ENCODE results near the gene CPLX3. TPM values are rescaled to one million over a fixed set of nuclear protein-coding genes. Genes with fewer than 3 reads are reported as not detected.

Gene CPLX3
- total and polyA plus RNA-seq, 4 donors = 0.05 to 0.13 TPM; not detected in 2

DNA sequence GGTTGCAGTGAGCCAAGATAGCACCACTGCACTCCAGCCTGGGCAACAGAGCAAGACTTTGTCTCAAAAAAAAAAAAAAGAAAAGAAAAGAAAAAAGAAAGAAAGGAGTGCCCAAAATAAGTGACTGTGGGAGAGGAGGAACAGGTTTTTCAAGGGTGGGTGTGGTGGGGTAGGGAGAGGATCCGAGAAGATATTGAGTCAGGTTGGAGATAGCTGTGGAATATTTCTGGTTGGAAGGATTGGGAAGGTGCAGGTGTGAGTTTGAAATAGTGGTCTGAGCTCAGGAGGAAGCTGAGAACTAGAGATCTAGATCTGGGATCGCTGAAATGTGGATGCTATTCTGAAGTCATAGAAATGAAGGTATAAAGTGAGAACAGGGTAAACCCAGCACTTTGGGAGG lies 38.9 kb downstream of the CPLX3 start:
- no peaks in the 10 kb centered on the region for H3K36me3 ChIP-seq (ENCODE audit: control insufficient read depth in 1 of 2, insufficient read depth in 2 of 2, low read length in 1 of 2)
- intact Hi-C loops (cut with DNase I) = no loop called here
- H3K9me3 ChIP-seq (ENCODE audit: control insufficient read depth, low read length) = no peaks in the 10 kb centered on the region
- H3K4me1 ChIP-seq (ENCODE audit: control insufficient read depth in 1 of 2, insufficient read depth in 2 of 2, low read length in 2 of 2) = peaks cover 0 to 2% of the 10 kb centered on the region in 2 donors
- WGBS, 2 donors = 87 to 91% methylated on average over 2 of the region's 2 CpGs
- H3K4me3 ChIP-seq (ENCODE audit: low read length in 2 of 2) = no peak overlapping the region
- H3K27me3 ChIP-seq (ENCODE audit: control insufficient read depth in 1 of 2, insufficient read depth in 2 of 2, low read length in 1 of 2) = no peaks in the 10 kb centered on the region
- no peak overlapping the region for H3K27ac ChIP-seq (ENCODE audit: low read depth in 1 of 2, low read length in 2 of 2)
- ATAC-seq (ENCODE audit: low FRiP score) (no peak), DNase-seq (no peak)

DNA sequence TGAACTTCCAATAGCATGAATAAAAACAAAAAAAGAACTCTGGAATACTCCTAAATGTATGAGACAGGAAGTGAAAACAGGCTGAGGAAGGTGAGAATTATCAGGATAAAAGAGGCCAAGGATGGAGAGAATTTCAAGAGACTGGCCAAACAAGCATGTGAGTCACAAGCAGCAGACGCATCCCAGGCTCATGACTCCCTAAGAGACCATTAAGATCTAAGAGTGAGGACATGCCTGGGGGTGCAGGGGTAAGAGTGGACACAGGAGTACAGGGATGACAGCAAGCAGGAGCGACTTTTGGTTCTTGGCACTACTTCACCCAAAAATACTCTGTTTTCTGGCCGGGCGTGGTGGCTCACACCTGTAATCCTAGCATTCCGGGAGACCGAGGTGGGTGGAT lies 39.7 kb downstream of the CPLX3 start:
- ATAC-seq (ENCODE audit: low FRiP score) (no peak), DNase-seq (no peak)
- Histone ChIP-seq H3K36me3 (ENCODE audit: control insufficient read depth in 1 of 2, insufficient read depth in 2 of 2, low read length in 1 of 2) (no peaks in the 10 kb centered on the region), H3K4me1 (ENCODE audit: control insufficient read depth in 1 of 2, insufficient read depth in 2 of 2, low read length in 2 of 2) (peaks cover 0 to 2% of the 10 kb centered on the region in 2 donors), H3K4me3 (ENCODE audit: low read length in 2 of 2) (no peak overlapping the region), H3K9me3 (ENCODE audit: control insufficient read depth, low read length) (no peaks in the 10 kb centered on the region), H3K27ac (ENCODE audit: low read depth in 1 of 2, low read length in 2 of 2) (no peak overlapping the region), H3K27me3 (ENCODE audit: control insufficient read depth in 1 of 2, insufficient read depth in 2 of 2, low read length in 1 of 2) (no peaks in the 10 kb centered on the region)
- WGBS, 2 donors = 66 to 80% methylated on average over 6 of the region's 6 CpGs
- intact Hi-C loops (cut with DNase I) = no loop called here

DNA sequence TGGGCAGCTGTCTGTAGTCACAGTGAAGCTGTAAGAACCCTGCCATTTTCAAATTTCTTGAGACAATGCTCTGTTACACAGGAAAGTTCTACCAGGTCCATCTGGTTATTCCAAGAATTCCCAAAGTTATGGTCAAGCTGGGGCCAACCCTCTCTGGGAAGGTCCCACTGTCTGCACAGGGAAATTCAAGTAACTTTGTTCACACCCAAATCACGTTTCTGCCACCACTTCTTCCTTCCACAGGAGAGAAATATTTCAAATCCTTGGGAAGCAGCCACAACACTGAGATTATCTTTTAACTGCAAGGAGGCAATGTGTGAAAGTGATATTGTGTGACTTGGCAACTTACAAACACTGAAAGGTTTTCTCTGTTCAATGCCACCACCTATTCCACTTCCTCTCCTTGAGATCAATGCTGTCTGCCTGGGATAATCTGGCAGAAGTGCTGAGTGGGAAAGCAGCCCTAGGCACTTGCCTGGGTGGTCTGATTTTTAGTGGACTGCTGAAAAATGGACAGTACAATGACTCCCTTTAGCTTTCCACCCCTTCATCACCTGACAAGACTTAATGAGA lies 41.1 kb downstream of the CPLX3 start:
- ATAC-seq (ENCODE audit: low FRiP score) (no peak), DNase-seq (no peak)
- H3K36me3 ChIP-seq (ENCODE audit: control insufficient read depth in 1 of 2, insufficient read depth in 2 of 2, low read length in 1 of 2) = no peaks in the 10 kb centered on the region
- 33 to 45% methylated on average over 1 of the region's 1 CpG for WGBS, 2 donors
- H3K9me3 ChIP-seq (ENCODE audit: control insufficient read depth, low read length) = no peaks in the 10 kb centered on the region
- intact Hi-C loops (cut with DNase I) = no loop called here
- no peaks in the 10 kb centered on the region for H3K27me3 ChIP-seq (ENCODE audit: control insufficient read depth in 1 of 2, insufficient read depth in 2 of 2, low read length in 1 of 2)
- no peak overlapping the region for H3K4me3 ChIP-seq (ENCODE audit: low read length in 2 of 2)
- H3K4me1 ChIP-seq (ENCODE audit: control insufficient read depth in 1 of 2, insufficient read depth in 2 of 2, low read length in 2 of 2) = peaks cover 0 to 2% of the 10 kb centered on the region in 2 donors
- no peak overlapping the region for H3K27ac ChIP-seq (ENCODE audit: low read depth in 1 of 2, low read length in 2 of 2)

DNA sequence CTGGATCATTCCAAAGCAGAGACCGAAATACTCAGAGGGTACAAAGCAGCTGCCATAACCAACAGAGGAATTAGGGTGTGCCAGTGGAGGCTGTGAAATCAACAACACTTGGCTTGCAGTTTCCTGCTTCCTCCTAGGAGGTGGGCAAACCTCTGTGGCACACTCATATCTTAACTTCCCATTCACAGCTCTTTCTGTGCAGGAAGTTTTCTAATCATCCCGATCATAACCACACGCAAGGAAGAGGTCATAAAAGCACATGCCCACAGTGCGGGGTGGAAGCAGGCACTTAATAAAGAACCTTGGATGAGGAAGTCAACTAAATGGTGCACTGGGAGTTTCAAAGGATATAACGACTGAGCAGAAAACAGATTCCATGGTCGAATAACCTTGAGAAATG lies 41.6 kb downstream of the CPLX3 start:
- ATAC-seq (ENCODE audit: low FRiP score) = no peak
- no peak for DNase-seq
- intact Hi-C loops (cut with DNase I) = no loop called here
- no peaks in the 10 kb centered on the region for H3K9me3 ChIP-seq (ENCODE audit: control insufficient read depth, low read length)
- no peaks in the 10 kb centered on the region for H3K36me3 ChIP-seq (ENCODE audit: control insufficient read depth in 1 of 2, insufficient read depth in 2 of 2, low read length in 1 of 2)
- H3K4me1 ChIP-seq (ENCODE audit: control insufficient read depth in 1 of 2, insufficient read depth in 2 of 2, low read length in 2 of 2) = peaks cover 0 to 2% of the 10 kb centered on the region in 2 donors
- no peak overlapping the region for H3K27ac ChIP-seq (ENCODE audit: low read depth in 1 of 2, low read length in 2 of 2)
- WGBS, 2 donors = 82 to 84% methylated on average over 6 of the region's 6 CpGs
- H3K4me3 ChIP-seq (ENCODE audit: low read length in 2 of 2) = no peak overlapping the region
- no peaks in the 10 kb centered on the region for H3K27me3 ChIP-seq (ENCODE audit: control insufficient read depth in 1 of 2, insufficient read depth in 2 of 2, low read length in 1 of 2)

DNA sequence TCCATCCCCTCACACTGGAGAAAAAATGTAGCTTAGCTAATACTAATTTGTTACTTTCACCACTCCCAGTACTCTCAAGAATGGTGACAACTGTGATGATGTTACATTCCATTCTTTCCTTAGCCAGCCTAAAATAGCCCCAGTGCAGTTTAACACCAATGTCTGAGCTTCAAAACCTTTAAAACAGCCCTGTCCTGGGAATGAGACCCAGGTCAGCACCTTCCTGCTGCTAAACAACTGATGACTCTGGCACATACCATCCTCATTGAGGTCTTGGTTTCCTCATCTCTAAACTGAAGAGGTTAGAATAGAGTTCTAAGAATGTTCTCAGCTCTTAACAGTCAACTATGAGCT lies 42.9 kb downstream of the CPLX3 start:
- intact Hi-C loops (cut with DNase I) = no loop called here
- no peaks in the 10 kb centered on the region for H3K9me3 ChIP-seq (ENCODE audit: control insufficient read depth, low read length)
- H3K36me3 ChIP-seq (ENCODE audit: control insufficient read depth in 1 of 2, insufficient read depth in 2 of 2, low read length in 1 of 2) = no peaks in the 10 kb centered on the region
- no peaks in the 10 kb centered on the region for H3K27me3 ChIP-seq (ENCODE audit: control insufficient read depth in 1 of 2, insufficient read depth in 2 of 2, low read length in 1 of 2)
- no peak overlapping the region for H3K4me3 ChIP-seq (ENCODE audit: low read length in 2 of 2)
- ATAC-seq (ENCODE audit: low FRiP score) = no peak
- peaks cover 0 to 2% of the 10 kb centered on the region in 2 donors for H3K4me1 ChIP-seq (ENCODE audit: control insufficient read depth in 1 of 2, insufficient read depth in 2 of 2, low read length in 2 of 2)
- no peak for DNase-seq
- peak overlapping the region in 1 of 2 donors; percentile 20 for H3K27ac ChIP-seq (ENCODE audit: low read depth in 1 of 2, low read length in 2 of 2)

DNA sequence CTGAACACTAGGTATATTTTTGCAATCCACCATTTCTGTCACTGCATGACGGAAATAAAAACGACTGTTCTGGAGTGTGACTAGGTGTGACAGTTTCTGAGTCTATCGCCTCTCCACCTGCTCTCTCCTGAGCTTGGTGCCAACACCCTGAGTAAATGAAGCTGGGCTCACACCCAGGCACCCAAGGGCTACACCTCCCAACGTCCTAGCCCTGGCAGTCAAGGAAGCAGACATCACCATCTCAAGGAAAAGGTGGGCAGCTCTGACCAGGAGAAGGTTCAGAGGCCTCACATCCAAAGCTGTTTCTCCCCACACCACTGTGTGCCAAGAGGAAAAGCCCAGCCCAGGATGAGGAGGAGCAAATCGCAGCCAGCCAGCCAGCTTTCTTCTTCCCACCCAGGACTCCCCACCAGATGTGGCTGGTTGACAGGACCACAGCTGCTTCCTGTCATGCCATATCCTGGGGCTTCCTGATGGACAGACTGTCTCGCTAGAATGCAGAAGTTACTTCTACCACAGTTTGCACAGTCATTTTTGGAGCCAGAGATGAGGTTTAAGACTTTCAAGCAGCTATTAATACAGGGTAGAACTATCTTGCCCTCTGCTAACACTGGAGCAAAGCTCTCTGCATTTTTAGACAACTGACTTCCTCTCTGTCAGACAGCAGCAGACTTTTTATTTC lies 43.4 kb downstream of the CPLX3 start:
- no peak overlapping the region for H3K4me3 ChIP-seq (ENCODE audit: low read length in 2 of 2)
- intact Hi-C loops (cut with DNase I) = loop anchor here in 1 of 2 donors (5.0 kb wide), 1 partner anchor 37 kb away; the partner anchor contains the start of gene FAM219B
- H3K4me1 ChIP-seq (ENCODE audit: control insufficient read depth in 1 of 2, insufficient read depth in 2 of 2, low read length in 2 of 2) = peaks cover 0 to 2% of the 10 kb centered on the region in 2 donors
- H3K36me3 ChIP-seq (ENCODE audit: control insufficient read depth in 1 of 2, insufficient read depth in 2 of 2, low read length in 1 of 2) = no peaks in the 10 kb centered on the region
- peak overlapping the region in 1 of 2 donors; percentile 77 for H3K27ac ChIP-seq (ENCODE audit: low read depth in 1 of 2, low read length in 2 of 2)
- no peaks in the 10 kb centered on the region for H3K9me3 ChIP-seq (ENCODE audit: control insufficient read depth, low read length)
- WGBS, 2 donors = 21 to 26% methylated on average over 6 of the region's 6 CpGs
- H3K27me3 ChIP-seq (ENCODE audit: control insufficient read depth in 1 of 2, insufficient read depth in 2 of 2, low read length in 1 of 2) = no peaks in the 10 kb centered on the region
- DNase-seq = peak in 1 of 2 donors; percentile 87
- ATAC-seq (ENCODE audit: low FRiP score) = no peak

DNA sequence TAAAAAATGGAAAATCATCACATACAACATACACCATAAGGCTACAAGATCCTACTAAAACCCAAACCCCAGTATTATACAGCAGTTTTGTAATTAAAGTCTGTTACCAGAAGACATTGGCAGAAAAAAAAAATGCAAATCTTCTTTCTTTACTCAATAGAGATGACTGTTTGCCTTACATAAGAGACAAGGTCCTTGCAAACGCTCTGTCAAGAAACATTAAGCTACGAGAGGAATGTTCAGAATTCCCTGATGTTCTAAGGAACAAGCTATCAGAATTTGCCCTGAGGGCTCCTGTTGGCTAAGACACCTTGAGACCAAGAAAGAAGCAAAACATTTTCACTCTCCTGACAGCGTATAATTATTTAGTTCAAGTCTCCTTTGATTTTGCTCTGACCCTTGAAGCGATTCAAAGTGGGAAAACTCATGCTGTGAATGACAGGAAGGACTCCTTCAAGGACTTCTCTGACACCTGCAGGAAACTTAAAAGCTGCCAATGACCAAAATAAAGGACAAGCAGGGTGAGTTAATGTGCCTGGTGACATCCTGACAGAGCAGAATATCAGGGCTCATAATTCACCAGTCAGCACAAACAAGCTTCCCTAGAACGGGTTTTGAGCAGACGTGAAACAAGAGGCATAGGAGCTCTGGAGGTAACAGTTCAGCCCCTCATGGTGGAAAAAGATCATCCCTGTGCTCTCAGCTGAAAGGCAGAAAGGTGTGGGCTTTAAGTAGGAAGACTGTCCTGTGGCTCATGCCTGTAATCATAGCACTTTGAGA lies 44.2 kb downstream of the CPLX3 start:
- Histone ChIP-seq H3K27me3 (ENCODE audit: control insufficient read depth in 1 of 2, insufficient read depth in 2 of 2, low read length in 1 of 2) (no peaks in the 10 kb centered on the region), H3K27ac (ENCODE audit: low read depth in 1 of 2, low read length in 2 of 2) (no peak overlapping the region), H3K4me1 (ENCODE audit: control insufficient read depth in 1 of 2, insufficient read depth in 2 of 2, low read length in 2 of 2) (peaks cover 0 to 2% of the 10 kb centered on the region in 2 donors), H3K4me3 (ENCODE audit: low read length in 2 of 2) (no peak overlapping the region), H3K36me3 (ENCODE audit: control insufficient read depth in 1 of 2, insufficient read depth in 2 of 2, low read length in 1 of 2) (no peaks in the 10 kb centered on the region), H3K9me3 (ENCODE audit: control insufficient read depth, low read length) (no peaks in the 10 kb centered on the region)
- DNase-seq = no peak
- 41 to 47% methylated on average over 6 of the region's 6 CpGs for WGBS, 2 donors
- ATAC-seq (ENCODE audit: low FRiP score) = no peak
- intact Hi-C loops (cut with DNase I) = loop anchor here in 1 of 2 donors (5.0 kb wide), 1 partner anchor 37 kb away; the partner anchor contains the start of gene FAM219B

DNA sequence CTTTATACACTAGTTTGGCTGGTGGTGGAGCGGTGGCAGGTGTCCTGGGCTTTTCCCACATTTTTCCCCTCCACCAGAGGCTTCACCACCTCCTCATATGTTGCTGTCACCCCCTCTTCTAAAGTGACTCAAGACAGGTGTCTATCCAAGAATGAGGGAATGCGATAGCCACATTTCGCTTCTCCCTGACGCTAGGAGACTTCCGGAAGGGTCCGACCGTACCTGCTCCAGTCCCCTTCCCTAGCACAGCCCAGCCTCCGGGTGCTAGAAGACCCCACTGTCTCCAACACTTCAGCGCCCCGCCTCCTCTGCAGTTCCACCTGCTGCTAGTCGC lies 46.2 kb downstream of the CPLX3 start:
- Histone ChIP-seq H3K36me3 (ENCODE audit: control insufficient read depth in 1 of 2, insufficient read depth in 2 of 2, low read length in 1 of 2) (no peaks in the 10 kb centered on the region), H3K9me3 (ENCODE audit: control insufficient read depth, low read length) (no peaks in the 10 kb centered on the region), H3K4me3 (ENCODE audit: low read length in 2 of 2) (peak overlapping the region; percentile 70 to 76), H3K27ac (ENCODE audit: low read depth in 1 of 2, low read length in 2 of 2) (peak overlapping the region in 1 of 2 donors; percentile 60), H3K4me1 (ENCODE audit: control insufficient read depth in 1 of 2, insufficient read depth in 2 of 2, low read length in 2 of 2) (peaks cover 0 to 2% of the 10 kb centered on the region in 2 donors), H3K27me3 (ENCODE audit: control insufficient read depth in 1 of 2, insufficient read depth in 2 of 2, low read length in 1 of 2) (no peaks in the 10 kb centered on the region)
- DNase-seq (no peak), ATAC-seq (ENCODE audit: low FRiP score) (no peak)
- WGBS, 2 donors = 0 to 1% methylated on average over 11 of the region's 11 CpGs
- intact Hi-C loops (cut with DNase I) = loop anchor here in 1 of 2 donors (5.0 kb wide), 1 partner anchor 35 kb away; the partner anchor contains the start of gene FAM219B

Data from aorta (tissue), 5 donors.